ENCODE results near the gene ANKRD29.

Gene ANKRD29

GRCh38 chr18:23648456-23648855, 14.3 kb downstream of the ANKRD29 start:
- in situ Hi-C loops (cut with MboI; ENCODE audit: low sequenced_read_pairs): loop anchor here (25.0 kb wide), 1 partner anchor 111 kb away; no protein-coding TSS in a partner anchor

DNA sequence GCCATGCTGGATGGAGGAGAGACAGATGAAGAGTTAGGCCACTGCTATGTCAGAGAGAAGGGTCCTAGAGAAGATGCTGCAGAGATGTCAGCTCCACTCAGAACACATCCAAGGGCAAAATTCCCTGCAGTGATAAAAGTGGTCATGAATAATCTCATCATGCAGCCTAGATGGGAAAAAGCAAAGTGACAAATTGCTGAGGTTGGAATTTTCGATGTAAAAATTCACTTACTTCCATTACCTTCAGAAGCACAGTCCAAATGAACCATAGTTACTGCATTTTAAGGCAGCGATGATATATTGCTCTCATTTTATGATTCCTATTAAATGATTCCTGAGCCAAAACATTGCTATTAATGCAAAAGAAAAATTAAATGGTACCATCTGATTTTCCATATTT, 16.4 kb downstream of the ANKRD29 start:
- in situ Hi-C loops (cut with MboI; ENCODE audit: low sequenced_read_pairs): loop anchor here (25.0 kb wide), 1 partner anchor 109 kb away; no protein-coding TSS in a partner anchor

DNA sequence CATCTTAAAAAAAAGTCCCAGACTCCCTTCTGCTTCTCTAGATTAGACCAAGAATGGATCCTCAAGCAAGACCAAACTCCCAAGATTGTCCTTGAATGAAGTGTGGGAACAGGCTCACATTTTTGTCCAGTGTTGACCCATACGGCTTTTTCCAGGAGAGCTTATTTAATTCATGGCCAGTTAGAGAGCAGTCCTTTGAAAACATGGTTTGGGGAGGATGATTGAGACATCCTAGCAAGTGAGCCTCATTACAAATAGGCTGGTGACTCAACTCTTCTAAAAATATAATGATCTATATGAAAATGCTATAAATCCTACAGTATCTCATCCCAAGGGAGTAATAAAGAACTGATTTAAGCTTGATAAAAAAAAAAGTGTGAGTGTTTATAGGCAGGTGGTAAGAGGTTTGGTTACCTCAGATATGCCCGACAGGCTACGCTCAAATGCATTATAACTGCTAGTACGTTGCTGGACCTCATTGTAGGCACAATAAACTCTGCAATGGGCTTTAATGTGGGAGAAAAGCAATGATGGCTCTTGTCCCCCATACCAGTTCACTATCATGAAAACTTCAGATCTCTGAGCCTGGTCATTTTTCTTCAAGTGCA, 17.0 kb downstream of the ANKRD29 start:
- in situ Hi-C loops (cut with MboI; ENCODE audit: low sequenced_read_pairs): loop anchor here (25.0 kb wide), 1 partner anchor 108 kb away; no protein-coding TSS in a partner anchor

DNA sequence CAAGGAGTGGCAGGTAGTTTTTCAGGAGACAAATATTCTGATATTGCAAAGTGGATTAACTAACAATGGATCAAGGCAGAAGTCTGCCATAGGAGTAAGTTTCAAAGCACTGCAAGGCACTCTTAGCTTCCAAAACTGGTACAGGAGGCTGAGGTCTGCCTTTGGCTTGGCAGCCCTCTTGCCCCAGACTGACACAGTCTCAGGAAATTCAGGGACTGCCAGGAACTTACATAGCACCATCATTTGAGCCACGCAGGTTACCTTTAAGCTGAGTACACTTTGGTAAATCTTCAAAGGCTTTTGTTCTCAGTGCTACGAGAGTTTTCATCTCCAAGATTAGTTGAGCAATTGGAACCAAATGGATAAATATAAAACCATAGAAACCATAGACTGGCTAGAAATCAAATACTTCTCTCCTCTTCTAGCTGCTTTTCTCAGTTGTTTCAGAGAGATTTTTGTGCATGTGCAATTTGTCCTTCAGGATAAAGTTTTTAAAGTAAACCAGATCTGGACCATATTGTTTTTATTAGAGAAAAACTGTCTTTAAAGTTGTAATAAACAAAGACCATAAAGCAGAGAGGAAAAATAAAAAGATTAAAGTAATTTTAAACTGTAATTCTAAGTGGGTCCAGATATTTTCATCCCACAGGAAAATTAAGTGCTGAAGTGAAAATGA, 18.8 kb downstream of the ANKRD29 start:
- in situ Hi-C loops (cut with MboI; ENCODE audit: low sequenced_read_pairs): loop anchor here (25.0 kb wide), 1 partner anchor 107 kb away; no protein-coding TSS in a partner anchor

GRCh38 chr18:23641937-23642666, 20.6 kb downstream of the ANKRD29 start:
- in situ Hi-C loops (cut with MboI; ENCODE audit: low sequenced_read_pairs): loop anchor here (25.0 kb wide), 1 partner anchor 105 kb away; no protein-coding TSS in a partner anchor

DNA sequence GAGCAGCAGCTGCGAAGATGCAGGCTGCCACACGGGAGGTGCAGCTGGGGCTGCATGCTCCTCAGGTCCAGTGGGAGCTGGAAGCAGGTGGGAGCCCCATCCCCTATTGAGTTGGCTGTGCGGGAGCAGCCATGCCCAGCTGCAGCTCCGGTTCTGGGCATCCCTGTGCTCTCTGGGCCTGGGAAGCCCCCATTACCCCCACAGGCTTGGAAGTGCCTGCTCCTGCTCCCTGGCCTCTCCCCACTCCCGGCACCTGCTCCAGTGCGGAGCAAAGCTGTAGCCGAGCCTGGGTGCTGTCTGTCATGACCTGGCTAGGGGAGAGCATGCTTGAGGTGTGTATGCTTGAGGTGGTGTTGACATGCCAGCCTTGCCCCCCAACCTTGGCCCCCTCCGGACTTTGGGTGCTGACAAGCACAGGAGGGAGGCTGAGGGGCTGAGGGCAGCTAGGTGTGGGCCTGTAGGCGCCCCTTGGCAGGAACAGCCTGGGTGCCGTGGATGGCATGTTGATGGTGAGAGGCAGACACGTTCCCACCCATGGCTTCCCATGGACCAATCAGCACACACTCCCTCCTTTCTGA, 21.5 kb downstream of the ANKRD29 start:
- in situ Hi-C loops (cut with MboI; ENCODE audit: low sequenced_read_pairs): loop anchor here (25.0 kb wide), 1 partner anchor 104 kb away; no protein-coding TSS in a partner anchor

GRCh38 chr18:23640052-23640451, 22.7 kb downstream of the ANKRD29 start:
- in situ Hi-C loops (cut with MboI; ENCODE audit: low sequenced_read_pairs): loop anchor here (25.0 kb wide), 1 partner anchor 103 kb away; no protein-coding TSS in a partner anchor

DNA sequence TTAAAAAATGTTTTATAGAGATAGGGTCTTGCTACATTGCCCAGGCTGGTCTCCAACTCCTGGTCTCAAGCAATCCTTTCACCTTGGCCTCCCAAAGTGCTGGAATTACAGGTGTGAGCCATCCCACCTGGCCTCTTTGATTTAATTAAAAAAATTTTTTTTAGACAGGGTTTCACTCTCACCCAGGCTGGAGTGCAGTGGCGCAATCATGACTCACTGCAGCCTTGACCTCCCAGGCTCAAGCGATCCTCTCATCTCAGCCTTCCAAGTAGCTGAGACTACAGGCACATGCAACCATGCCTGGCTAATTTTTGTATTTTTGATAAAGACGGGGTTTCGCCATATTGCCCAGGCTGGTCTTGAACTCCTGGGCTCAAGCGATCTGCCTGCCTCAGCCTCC, 26.3 kb downstream of the ANKRD29 start:
- in situ Hi-C loops (cut with MboI; ENCODE audit: low sequenced_read_pairs): loop anchor here (25.0 kb wide), 1 partner anchor 99 kb away; no protein-coding TSS in a partner anchor

GRCh38 chr18:23636071-23636399, 26.7 kb downstream of the ANKRD29 start:
- in situ Hi-C loops (cut with MboI; ENCODE audit: low sequenced_read_pairs): loop anchor here (25.0 kb wide), 1 partner anchor 99 kb away; no protein-coding TSS in a partner anchor

- in situ Hi-C loops (cut with MboI; ENCODE audit: low sequenced_read_pairs): loop anchor here (25.0 kb wide), 1 partner anchor 98 kb away; no protein-coding TSS in a partner anchor
Observed at GRCh38 chr18:23635283-23636070, 27.2 kb downstream of the ANKRD29 start.

DNA sequence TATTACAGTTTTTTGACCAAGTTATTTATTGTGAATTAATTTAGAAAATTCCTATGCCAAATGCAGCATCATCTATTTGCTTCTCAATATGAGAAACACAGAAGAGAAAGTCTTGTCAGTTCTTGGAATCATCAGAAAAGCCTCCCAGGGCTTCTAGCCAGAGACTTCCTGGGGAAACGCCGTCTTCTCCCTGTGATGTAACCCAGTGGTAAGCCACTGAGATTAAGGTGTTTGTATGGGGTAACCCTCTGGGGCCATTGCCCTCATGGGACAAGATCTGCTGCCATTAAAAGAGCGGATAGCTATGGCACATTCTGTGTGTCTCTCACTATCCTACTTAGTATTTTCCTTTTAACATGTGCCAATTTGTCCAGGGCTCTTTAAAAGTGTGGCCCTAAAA, 28.0 kb downstream of the ANKRD29 start:
- in situ Hi-C loops (cut with MboI; ENCODE audit: low sequenced_read_pairs): loop anchor here (25.0 kb wide), 1 partner anchor 97 kb away; no protein-coding TSS in a partner anchor

DNA sequence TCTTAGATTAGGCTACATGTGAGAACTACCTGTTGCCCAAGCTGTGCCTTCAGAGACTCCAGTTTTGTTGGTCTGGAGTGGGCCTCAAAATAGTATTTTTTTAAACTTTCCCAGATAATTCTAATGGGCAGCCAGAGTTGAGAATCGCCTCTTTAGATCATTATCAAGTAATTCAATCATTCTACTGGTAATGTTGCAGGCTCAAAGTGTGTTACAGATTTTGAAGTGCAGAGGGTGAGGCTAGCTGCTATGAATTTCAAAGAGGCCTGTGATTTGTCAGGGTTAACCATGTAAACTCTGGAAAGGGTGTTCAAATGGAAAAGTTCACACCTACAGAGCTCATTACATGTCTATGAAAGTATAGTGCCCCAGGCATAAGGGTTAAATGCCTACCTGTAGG, 30.1 kb downstream of the ANKRD29 start:
- in situ Hi-C loops (cut with MboI; ENCODE audit: low sequenced_read_pairs): loop anchor here (25.0 kb wide), 1 partner anchor 95 kb away; no protein-coding TSS in a partner anchor

DNA sequence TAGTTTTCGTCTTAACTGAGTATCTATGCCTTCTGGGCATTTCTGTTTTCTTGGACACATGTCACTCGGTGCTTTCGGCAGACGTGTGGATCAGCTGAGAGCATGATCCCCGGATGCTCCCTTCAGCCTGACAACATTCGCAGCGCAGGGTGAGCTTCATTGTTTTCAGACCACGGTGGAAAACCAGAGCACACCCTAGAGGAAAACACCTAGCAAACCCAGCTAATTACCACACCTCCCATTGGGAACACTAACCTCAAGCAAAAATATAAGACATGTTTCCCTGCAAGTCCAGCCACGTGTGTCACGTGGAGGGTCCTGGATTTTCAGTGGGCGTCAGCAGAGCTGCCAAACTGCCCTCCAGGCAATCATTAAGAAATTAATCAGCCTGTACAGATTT, 31.0 kb downstream of the ANKRD29 start:
- in situ Hi-C loops (cut with MboI; ENCODE audit: low sequenced_read_pairs): loop anchor here (25.0 kb wide), 1 partner anchor 94 kb away; no protein-coding TSS in a partner anchor

- in situ Hi-C loops (cut with MboI; ENCODE audit: low sequenced_read_pairs): loop anchor here (25.0 kb wide), 1 partner anchor 94 kb away; no protein-coding TSS in a partner anchor
Observed at GRCh38 chr18:23631312-23631711, 31.4 kb downstream of the ANKRD29 start.

DNA sequence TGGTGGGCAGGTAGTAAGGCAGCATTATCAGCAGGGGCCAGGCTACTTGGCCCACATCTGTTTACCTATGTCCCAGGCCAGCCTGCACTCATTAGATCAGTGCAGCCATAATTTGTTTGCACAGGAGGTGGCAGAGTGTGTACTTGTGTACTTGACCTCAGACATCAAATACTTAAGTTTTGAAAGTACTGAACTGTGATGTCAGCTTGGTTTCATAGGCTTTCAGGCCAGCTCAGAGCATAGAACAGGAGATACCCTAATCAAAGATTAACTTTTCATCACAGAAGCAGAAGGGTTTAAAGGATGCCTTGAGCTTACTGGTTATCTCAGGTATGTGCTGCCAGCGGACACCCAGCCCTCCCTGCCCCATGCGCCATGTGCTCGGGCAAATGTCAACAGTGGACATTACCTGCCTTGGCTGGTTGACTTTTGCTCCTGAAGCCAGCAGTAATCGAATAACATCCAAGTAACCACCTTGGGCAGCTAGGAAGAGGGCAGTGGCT, 33.2 kb downstream of the ANKRD29 start:
- in situ Hi-C loops (cut with MboI; ENCODE audit: low sequenced_read_pairs): loop anchor here (10.0 to 25.0 kb wide), 2 partner anchors 75 to 92 kb away; no protein-coding TSS in a partner anchor

- in situ Hi-C loops (cut with MboI; ENCODE audit: low sequenced_read_pairs): loop anchor here (10.0 to 25.0 kb wide), 2 partner anchors 77 to 91 kb away; no protein-coding TSS in a partner anchor
Observed at GRCh38 chr18:23627970-23628369, 34.7 kb downstream of the ANKRD29 start.

- in situ Hi-C loops (cut with MboI; ENCODE audit: low sequenced_read_pairs): loop anchor here (10.0 to 25.0 kb wide), 2 partner anchors 77 to 90 kb away; no protein-coding TSS in a partner anchor
Observed at GRCh38 chr18:23627321-23627720, 35.4 kb downstream of the ANKRD29 start.

GRCh38 chr18:23626451-23627279, 36.0 kb downstream of the ANKRD29 start:
- in situ Hi-C loops (cut with MboI; ENCODE audit: low sequenced_read_pairs): loop anchor here (10.0 to 25.0 kb wide), 2 partner anchors 78 to 89 kb away; no protein-coding TSS in a partner anchor

Measured in HL-60/S4 (cell line).